K562 (cell line): Measurements from ENCODE around the gene DCLK1.

Experiments used
- CTCF ChIP-seq, 3 experiments: IDR thresholded peaks in 2 of 3; conservative IDR thresholded peaks in 1 of 3; 2 replicates each; pipeline ENCODE4 v1.5.1; 2011 to 2012; ENCODE audit warnings: low read length in 3 of 3, mild to moderate bottlenecking in 3 of 3, control low read depth in 2 of 3, improper control_type of control experiment in 1 of 3, inconsistent platforms in 1 of 3, low read depth in 1 of 3, mixed read lengths in 1 of 3, moderate library complexity in 1 of 3; ENCODE audit not compliant: insufficient read depth in 2 of 3
- ELF4 ChIP-seq: fragments of 450-650 bp; formaldehyde crosslinking; IDR thresholded peaks from 2 replicates; pipeline ENCODE4 v1.4.0; 2022; ENCODE audit warnings: missing genetic modification characterization
- HDAC1 ChIP-seq, 2 experiments: fragments of 450-650 bp; IDR thresholded peaks; 2 replicates each; pipeline ENCODE4 v1.6.1; 2016 to 2017; ENCODE audit warnings: inconsistent platforms in 1 of 2, mild to moderate bottlenecking in 1 of 2, moderate library complexity in 1 of 2
- HIVEP1 ChIP-seq: fragments of 250-450 bp; sonication (Bioruptor Pico); IDR thresholded peaks from 2 replicates; pipeline ENCODE4 v1.4.0; 2020; ENCODE audit warnings: mild to moderate bottlenecking
- RBBP5 ChIP-seq: fragments of 200-600 bp; sonication (generic); IDR thresholded peaks from 2 replicates; pipeline ENCODE4 v1.6.1; 2012; ENCODE audit warnings: borderline replicate concordance, mild to moderate bottlenecking, low read length, control low read depth, inconsistent platforms; ENCODE audit not compliant: insufficient read depth, poor library complexity, severe bottlenecking
- SMAD3 ChIP-seq: fragments of 450-650 bp; formaldehyde crosslinking; conservative IDR thresholded peaks from 2 replicates; pipeline ENCODE4 v1.4.0; 2020; ENCODE audit warnings: mild to moderate bottlenecking
- ZBTB8A ChIP-seq: fragments of 450-650 bp; IDR thresholded peaks from 2 replicates; pipeline ENCODE4 v1.6.1; 2018; ENCODE audit warnings: mild to moderate bottlenecking, moderate library complexity; ENCODE audit not compliant: partially characterized antibody
- ZNF511 ChIP-seq: sonication (generic); formaldehyde crosslinking; IDR thresholded peaks from 2 replicates; pipeline ENCODE4 v1.8.0; 2022; ENCODE audit warnings: mild to moderate bottlenecking, missing genetic modification reagents

GRCh38 chr13:35770756-35771297 is 360.4 kb downstream of the DCLK1 start:
- no peak for TF ChIP-seq ZBTB8A
- no peak for TF ChIP-seq CTCF (IDR thresholded peaks at IDR 0.05 in 2 of 3, conservative IDR thresholded peaks at IDR 0.05 in 1 of 3; ENCODE audit: insufficient read depth in 2 of 3, low read depth in 1 of 3, low read length in 3 of 3)
- no peak for TF ChIP-seq HDAC1 (IDR thresholded peaks at IDR 0.05)
- TF ChIP-seq ZNF511 (CRISPR knock-in tag): no peak
- no peak for TF ChIP-seq HIVEP1
- TF ChIP-seq RBBP5: no peak
- no peak for TF ChIP-seq ELF4
- TF ChIP-seq SMAD3 (CRISPR knock-in tag): no peak
